Activated CD8-positive, alpha-beta T cell treated with anti-CD3 and anti-CD28 coated beads for 36 hours (primary cell): ENCODE data around the gene ROPN1. TPM values are rescaled to one million over a fixed set of nuclear protein-coding genes. Genes with fewer than 3 reads are reported as not detected.
"Not testable (repeated sequence)": the region's sequence is repeated elsewhere in the genome, so short reads cannot be mapped to it uniquely, and the experiment has no call there.

Experiments
- ATAC-seq: fragments of 200-7000 bp; cut with Tn5 transposase; one replicate; pipeline ENCODE4 v1.10.0; 2021; ENCODE audit warnings: mild to moderate bottlenecking, moderate library complexity
- CTCF ChIA-PET: fragments of 350-600 bp; sonication (Branson Sonifier 250); formaldehyde crosslinking; loops from one replicate; lab custom pipeline; 2021; ENCODE audit warnings: antibody characterized with exemption; lab: Charles Lee
- POLR2A ChIA-PET: fragments of 350-600 bp; sonication (Branson Sonifier 250); formaldehyde crosslinking; loops from one replicate; lab custom pipeline; 2021; ENCODE audit warnings: antibody characterized with exemption; lab: Charles Lee
- DNase-seq: peaks from one replicate; pipeline ENCODE4 v3.0.0-alpha.2; 2020
- H3K27ac Mint-ChIP-seq: one replicate; pipeline ENCODE4 v1.8.0; 2021; ENCODE audit warnings: mild to moderate bottlenecking, mixed read lengths
- H3K27me3 Mint-ChIP-seq: one replicate; pipeline ENCODE4 v1.8.0; 2021; ENCODE audit warnings: mixed read lengths
- H3K36me3 Mint-ChIP-seq: one replicate; pipeline ENCODE4 v1.8.0; 2021; ENCODE audit warnings: low read depth, mixed read lengths
- H3K4me1 Mint-ChIP-seq: one replicate; pipeline ENCODE4 v1.8.0; 2021; ENCODE audit warnings: low read depth, mixed read lengths
- H3K4me3 Mint-ChIP-seq: one replicate; pipeline ENCODE4 v1.8.0; 2021; ENCODE audit warnings: mild to moderate bottlenecking, moderate library complexity, mixed read lengths
- H3K9me3 Mint-ChIP-seq: one replicate; pipeline ENCODE4 v1.8.0; 2021; ENCODE audit warnings: mixed read lengths
- intact Hi-C: fragments of 100-400 bp; cut with micrococcal nuclease; formaldehyde crosslinking; loops from one replicate; pipeline ENCODE4 v1.10.0; 2022
- total RNA-seq, 2 experiments: library from RNA; stranded (reverse); gene quantifications; one replicate each; pipeline ENCODE4 v1.2.3, GENCODE V29; 2021
- TF ChIP-seq, protein P1 (sequence below): fragments of 200-600 bp; IDR thresholded peaks from one replicate; pipeline ENCODE4 v1.8.0; 2022; ENCODE audit warnings: antibody characterized with exemption, mild to moderate bottlenecking

ROPN1 gene
- total RNA-seq, 2 experiments from 2014 or later = not detected

DNA sequence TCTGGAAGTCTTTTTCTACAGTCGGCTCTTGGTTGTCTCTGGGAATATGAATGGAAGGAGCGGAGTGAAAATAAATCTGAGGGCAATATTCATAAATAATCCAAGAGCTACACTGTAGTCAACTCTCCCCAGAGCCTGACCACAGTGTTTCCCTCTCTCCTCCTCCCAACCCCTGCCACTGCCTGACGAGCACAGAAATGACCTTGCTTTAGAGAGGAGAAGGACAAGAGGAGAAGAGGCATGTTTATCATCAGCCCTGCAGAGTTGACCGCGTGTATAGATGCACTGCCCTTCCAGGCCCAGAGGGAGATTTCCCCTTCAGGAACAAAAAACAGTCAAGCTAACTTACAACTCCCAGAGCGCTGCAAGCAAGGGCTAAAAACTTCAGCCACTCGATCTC lies 16.9 kb downstream of the ROPN1 start:
- POLR2A ChIA-PET, intact Hi-C loops: not testable (repeated sequence)

DNA sequence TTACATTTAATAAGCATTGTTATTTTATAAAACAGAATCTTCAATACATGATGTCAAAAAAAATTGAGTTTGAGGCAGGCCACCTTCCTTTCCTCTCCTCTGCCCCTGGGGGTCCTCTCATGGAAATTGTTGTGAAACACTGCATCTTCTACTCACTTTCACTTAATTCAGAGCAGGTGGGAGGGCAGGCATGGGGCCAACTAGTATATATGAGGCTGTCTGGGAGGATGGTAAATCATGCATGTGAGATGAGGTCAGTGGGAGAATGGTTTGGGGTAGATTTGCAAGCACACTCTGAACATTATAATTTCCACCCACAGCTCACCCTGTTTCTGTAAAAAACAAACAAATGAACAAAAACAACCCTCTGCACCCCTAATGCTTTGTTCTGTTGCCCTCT lies 20.5 kb downstream of the ROPN1 start:
- no peaks in the 10 kb centered on the region for H3K36me3 Mint-ChIP-seq
- DNase-seq (no peak), ATAC-seq (no peak)
- CTCF ChIA-PET = interaction anchor here (1.0 kb wide), 1 partner anchor 9 kb away, joined by 4 read pairs; no protein-coding TSS in a partner anchor
- POLR2A ChIA-PET = no interaction called here
- TF ChIP-seq, protein P1, sequence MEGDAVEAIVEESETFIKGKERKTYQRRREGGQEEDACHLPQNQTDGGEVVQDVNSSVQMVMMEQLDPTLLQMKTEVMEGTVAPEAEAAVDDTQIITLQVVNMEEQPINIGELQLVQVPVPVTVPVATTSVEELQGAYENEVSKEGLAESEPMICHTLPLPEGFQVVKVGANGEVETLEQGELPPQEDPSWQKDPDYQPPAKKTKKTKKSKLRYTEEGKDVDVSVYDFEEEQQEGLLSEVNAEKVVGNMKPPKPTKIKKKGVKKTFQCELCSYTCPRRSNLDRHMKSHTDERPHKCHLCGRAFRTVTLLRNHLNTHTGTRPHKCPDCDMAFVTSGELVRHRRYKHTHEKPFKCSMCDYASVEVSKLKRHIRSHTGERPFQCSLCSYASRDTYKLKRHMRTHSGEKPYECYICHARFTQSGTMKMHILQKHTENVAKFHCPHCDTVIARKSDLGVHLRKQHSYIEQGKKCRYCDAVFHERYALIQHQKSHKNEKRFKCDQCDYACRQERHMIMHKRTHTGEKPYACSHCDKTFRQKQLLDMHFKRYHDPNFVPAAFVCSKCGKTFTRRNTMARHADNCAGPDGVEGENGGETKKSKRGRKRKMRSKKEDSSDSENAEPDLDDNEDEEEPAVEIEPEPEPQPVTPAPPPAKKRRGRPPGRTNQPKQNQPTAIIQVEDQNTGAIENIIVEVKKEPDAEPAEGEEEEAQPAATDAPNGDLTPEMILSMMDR = no peak
- no peak overlapping the region for H3K4me3 Mint-ChIP-seq
- intact Hi-C loops = no loop called here
- H3K9me3 Mint-ChIP-seq = no peaks in the 10 kb centered on the region
- H3K27ac Mint-ChIP-seq = no peak overlapping the region
- no peaks in the 10 kb centered on the region for H3K4me1 Mint-ChIP-seq
- H3K27me3 Mint-ChIP-seq = peaks cover 18% of the 10 kb centered on the region

More for the DNA sequence above, 16.9 kb downstream of the ROPN1 start:
- H3K27me3 Mint-ChIP-seq, H3K27ac Mint-ChIP-seq, CTCF ChIA-PET, DNase-seq, H3K36me3 Mint-ChIP-seq, H3K4me1 Mint-ChIP-seq, H3K9me3 Mint-ChIP-seq, H3K4me3 Mint-ChIP-seq, ATAC-seq: not testable (repeated sequence)

DNA sequence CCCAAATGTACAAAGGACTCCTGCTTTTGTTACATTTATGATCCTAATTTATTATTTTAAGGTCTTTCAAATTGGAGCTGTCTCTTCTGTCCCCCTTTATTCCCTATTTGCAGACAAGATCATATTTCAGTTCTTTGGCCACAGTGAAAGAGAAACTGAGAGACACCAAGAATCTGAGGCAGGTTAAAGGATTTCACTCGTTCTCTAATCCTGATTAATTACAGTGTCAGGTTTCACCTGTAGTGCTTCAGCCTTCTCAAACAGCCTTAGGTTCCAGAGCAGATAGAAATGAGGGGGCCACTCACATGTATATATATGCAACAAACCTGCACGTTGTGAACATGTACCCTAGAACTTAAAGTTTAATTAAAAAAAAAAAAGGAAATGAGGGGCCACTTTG lies 24.7 kb downstream of the ROPN1 start:
- intact Hi-C loops, CTCF ChIA-PET, ATAC-seq, H3K4me1 Mint-ChIP-seq, DNase-seq, H3K36me3 Mint-ChIP-seq, POLR2A ChIA-PET, H3K4me3 Mint-ChIP-seq, H3K9me3 Mint-ChIP-seq, H3K27ac Mint-ChIP-seq: not testable (repeated sequence)
- peaks cover 21% of the 10 kb centered on the region for H3K27me3 Mint-ChIP-seq

DNA sequence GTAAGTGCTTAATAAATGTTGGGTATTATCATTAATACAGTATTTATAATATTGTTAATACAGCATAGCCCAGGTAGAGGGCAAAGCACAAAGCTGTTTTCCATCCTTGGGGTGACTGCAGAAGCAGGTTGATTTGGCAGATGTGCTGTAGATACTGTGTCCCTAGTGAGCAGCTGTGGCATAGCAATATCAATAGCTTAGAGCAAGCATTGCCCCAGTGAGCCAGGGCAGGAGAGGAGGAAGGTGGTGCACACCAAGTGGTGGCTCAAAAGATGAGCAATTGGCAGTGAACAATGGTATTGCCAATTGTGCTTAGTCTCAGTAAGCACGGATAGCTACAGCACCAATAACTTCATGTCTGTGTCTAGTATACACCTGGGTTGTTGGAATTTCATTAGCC lies 25.1 kb downstream of the ROPN1 start:
- intact Hi-C loops, DNase-seq, H3K27ac Mint-ChIP-seq, CTCF ChIA-PET, H3K4me3 Mint-ChIP-seq, H3K36me3 Mint-ChIP-seq, H3K9me3 Mint-ChIP-seq, H3K4me1 Mint-ChIP-seq, POLR2A ChIA-PET: not testable (repeated sequence)
- peak; percentile 56 for ATAC-seq
- peaks cover 21% of the 10 kb centered on the region for H3K27me3 Mint-ChIP-seq

DNA sequence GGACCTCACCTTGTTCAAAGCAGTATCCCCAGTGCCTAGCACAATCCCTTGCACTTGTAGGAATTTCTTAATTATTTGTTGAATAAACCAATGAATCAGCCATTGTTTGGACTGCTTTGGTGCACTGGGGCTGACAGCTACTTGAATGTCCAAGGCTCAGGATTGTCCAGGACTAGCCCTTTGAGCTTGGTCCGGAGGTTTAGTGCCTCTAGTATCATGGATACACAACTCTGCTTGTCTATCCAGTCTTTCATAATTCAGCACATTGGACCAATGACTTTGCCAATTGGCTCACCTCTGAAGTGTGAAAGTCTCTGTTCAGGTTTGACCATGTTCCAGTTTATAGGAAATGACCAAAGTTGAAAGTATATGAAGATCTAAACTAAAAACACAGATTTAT lies 27.1 kb downstream of the ROPN1 start:
- ATAC-seq, H3K4me3 Mint-ChIP-seq, POLR2A ChIA-PET, H3K9me3 Mint-ChIP-seq, DNase-seq, H3K36me3 Mint-ChIP-seq, H3K4me1 Mint-ChIP-seq, intact Hi-C loops, H3K27ac Mint-ChIP-seq, CTCF ChIA-PET: not testable (repeated sequence)
- peaks cover 14% of the 10 kb centered on the region for H3K27me3 Mint-ChIP-seq

DNA sequence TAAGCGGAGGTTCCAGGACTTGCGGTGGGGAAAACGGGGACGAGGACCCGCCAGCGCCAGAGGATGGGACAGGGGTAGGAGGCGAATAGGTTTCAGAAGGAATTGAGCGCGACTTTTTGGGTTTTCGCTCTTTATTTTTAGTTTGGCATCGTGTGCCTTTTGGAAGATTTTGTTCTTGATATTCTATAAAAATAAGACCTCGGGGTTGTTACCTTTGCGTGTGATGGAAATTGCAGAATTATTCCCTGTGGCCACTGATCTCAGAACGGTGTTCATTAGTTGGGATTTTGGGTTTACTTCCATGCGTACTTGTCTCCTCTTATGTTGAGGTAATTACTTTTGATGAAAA lies 30.4 kb downstream of the ROPN1 start:
- ChIA-PET CTCF (interaction anchor here (1.0 kb wide), 1 partner anchor 19 kb away, joined by 3 read pairs; no protein-coding TSS in a partner anchor), POLR2A (no interaction called here)

More for the DNA sequence above, 30.4 kb downstream of the ROPN1 start:
- no peak for ATAC-seq
- peaks cover 3% of the 10 kb centered on the region for H3K27me3 Mint-ChIP-seq
- H3K4me3 Mint-ChIP-seq = peak overlapping the region; percentile 96
- TF ChIP-seq, protein P1 = no peak
- peak overlapping the region; percentile 92 for H3K27ac Mint-ChIP-seq
- no peaks in the 10 kb centered on the region for H3K36me3 Mint-ChIP-seq
- intact Hi-C loops = no loop called here
- no peak for DNase-seq
- H3K4me1 Mint-ChIP-seq = peaks cover 26% of the 10 kb centered on the region
- H3K9me3 Mint-ChIP-seq = no peaks in the 10 kb centered on the region
